Liver (tissue), 9 donors: ENCODE measurements around the gene NAT8L. TPM values are rescaled to one million over a fixed set of nuclear protein-coding genes. Genes with fewer than 3 reads are reported as not detected.

Source experiments
- DNase-seq: peaks from one replicate; pipeline ENCODE4 v3.0.0-alpha.2; 2017; ENCODE audit warnings: low spot score
- H3K27ac ChIP-seq, 2 donors: one replicate each; pipeline ENCODE4 v1.7.0; 2013; ENCODE audit warnings: inconsistent platforms in 2 of 2, low read length in 2 of 2, control low read depth in 1 of 2, low read depth in 1 of 2, mild to moderate bottlenecking in 1 of 2
- H3K27me3 ChIP-seq, 4 donors: one replicate each; pipeline versions ENCODE4 v1.6.1 to v1.7.0; 2013; ENCODE audit warnings: low read length in 3 of 4, inconsistent platforms in 1 of 4, mild to moderate bottlenecking in 1 of 4, moderate library complexity in 1 of 4; ENCODE audit not compliant: control insufficient read depth in 4 of 4, insufficient read depth in 4 of 4
- H3K36me3 ChIP-seq, 4 donors: one replicate each; pipeline versions ENCODE4 v1.6.1 to v1.7.0; 2013; ENCODE audit warnings: low read length in 3 of 4, mild to moderate bottlenecking in 3 of 4, low read depth in 1 of 4, moderate library complexity in 1 of 4; ENCODE audit not compliant: control insufficient read depth in 4 of 4, insufficient read depth in 3 of 4
- H3K4me1 ChIP-seq, 4 donors: one replicate each; pipeline versions ENCODE4 v1.6.1 to v1.7.0; 2013; ENCODE audit warnings: low read length in 3 of 4, mild to moderate bottlenecking in 3 of 4, moderate library complexity in 1 of 4; ENCODE audit not compliant: control insufficient read depth in 4 of 4, insufficient read depth in 4 of 4
- H3K4me3 ChIP-seq, 3 donors: one replicate each; pipeline versions ENCODE4 v1.6.1 to v1.7.0; 2013; ENCODE audit warnings: low read length in 3 of 3, control low read depth in 1 of 3, low read depth in 1 of 3, mild to moderate bottlenecking in 1 of 3
- H3K9ac ChIP-seq, 2 donors: one replicate each; pipeline ENCODE4 v1.7.0; 2013; ENCODE audit warnings: low read length in 2 of 2, mild to moderate bottlenecking in 2 of 2, moderate library complexity in 2 of 2, control low read depth in 1 of 2, low read depth in 1 of 2
- H3K9me3 ChIP-seq, 4 donors: one replicate each; pipeline versions ENCODE4 v1.6.1 to v1.7.0; 2013; ENCODE audit warnings: low read length in 3 of 4; ENCODE audit not compliant: control insufficient read depth in 4 of 4
- ATF3 ChIP-seq: IDR thresholded peaks from 2 replicates; pipeline ENCODE4 v1.6.1; 2016; ENCODE audit warnings: antibody characterized with exemption
- CTCF ChIP-seq: fragments of 150-350 bp; IDR thresholded peaks from 2 replicates; pipeline ENCODE4 v1.5.1; 2017; ENCODE audit warnings: improper control_type of control experiment, low read depth, low read length; ENCODE audit not compliant: missing input control
- EGR1 ChIP-seq, 2 donors: IDR thresholded peaks; 2 replicates each; pipeline ENCODE4 v1.6.1; 2016 to 2018; ENCODE audit warnings: antibody characterized with exemption in 2 of 2, low read depth in 2 of 2
- FOXA1 ChIP-seq: IDR thresholded peaks from 2 replicates; pipeline ENCODE4 v1.6.1; 2016; ENCODE audit warnings: antibody characterized with exemption
- FOXA2 ChIP-seq: IDR thresholded peaks from 2 replicates; pipeline ENCODE4 v1.6.1; 2016; ENCODE audit warnings: antibody characterized with exemption
- HNF4A ChIP-seq, 2 donors: conservative IDR thresholded peaks; 2 replicates each; pipeline ENCODE4 v1.6.1; 2016; ENCODE audit warnings: antibody characterized with exemption in 2 of 2, mild to moderate bottlenecking in 2 of 2
- HNF4G ChIP-seq: IDR thresholded peaks from 2 replicates; pipeline ENCODE4 v1.6.1; 2016; ENCODE audit warnings: antibody characterized with exemption
- JUND ChIP-seq, 2 donors: IDR thresholded peaks; 2 replicates each; pipeline ENCODE4 v1.6.1; 2016; ENCODE audit warnings: antibody characterized with exemption in 2 of 2
- MAX ChIP-seq: IDR thresholded peaks from 2 replicates; pipeline ENCODE4 v1.6.1; 2016; ENCODE audit warnings: antibody characterized with exemption
- RAD21 ChIP-seq, 2 donors: IDR thresholded peaks; 2 replicates each; pipeline ENCODE4 v1.6.1; 2016; ENCODE audit warnings: antibody characterized with exemption in 2 of 2, mild to moderate bottlenecking in 2 of 2
- SP1 ChIP-seq: IDR thresholded peaks from 2 replicates; pipeline ENCODE4 v1.6.1; 2018; ENCODE audit warnings: antibody characterized with exemption, mild to moderate bottlenecking
- YY1 ChIP-seq: IDR thresholded peaks from 2 replicates; pipeline ENCODE4 v1.6.1; 2016; ENCODE audit warnings: antibody characterized with exemption, mild to moderate bottlenecking
- ZBTB33 ChIP-seq: IDR thresholded peaks from 2 replicates; pipeline ENCODE4 v1.6.1; 2016; ENCODE audit warnings: antibody characterized with exemption
- WGBS: extraction: QIAGEN DNeasy Blood & Tissue Kit; methylation state at CpG from one replicate; pipeline ENCODE4 v1.1.7; 2013; 5-methylcytosine and 5-hydroxymethylcytosine counted together
- polyA plus RNA-seq, 2 donors: library from polyadenylated mRNA; stranded (reverse) in 1 of 2; unstranded in 1 of 2; fragments of 200-250 nt in 1 of 2; fragments of >200 nt in 1 of 2; fragmentation: Nextera tagmentation in 1 of 2; extraction: Ambion mirVana in 1 of 2; gene quantifications; one replicate each; pipeline versions ENCODE4 v1.2.1 to v1.2.3, GENCODE V29; 2013 to 2015
- total RNA-seq, 2 donors: library from RNA; depleted of rRNA; stranded (reverse); fragments of >200 nt; gene quantifications; one replicate each; pipeline ENCODE4 v1.2.3, GENCODE V29; 2014
- donor health status: healthy.
- donor health status: healthy.
- donor health status: healthy.
- donor health status: healthy.
- donor health status: healthy.

NAT8L gene
- total and polyA plus RNA-seq, 4 donors = 0.07 to 0.09 (median 0.08) TPM; not detected in 1

- H3K27me3 ChIP-seq = peaks cover 0 to 9% (median 5%) of the 10 kb centered on the region in 4 donors
- no peak for DNase-seq
- TF ChIP-seq CTCF (no peak), YY1 (no peak), FOXA2 (no peak), HNF4G (no peak), MAX (no peak), FOXA1 (no peak), RAD21 (IDR thresholded peaks at IDR 0.05) (no peak), ZBTB33 (no peak), JUND (IDR thresholded peaks at IDR 0.05) (no peak), HNF4A (conservative IDR thresholded peaks at IDR 0.05) (no peak), SP1 (no peak), ATF3 (no peak)
- H3K27ac ChIP-seq = no peak overlapping the region
- H3K4me3 ChIP-seq = no peak overlapping the region
- no peaks in the 10 kb centered on the region for H3K9me3 ChIP-seq
- no peak overlapping the region for H3K9ac ChIP-seq
- 74% methylated on average over 6 of the region's 6 CpGs for WGBS
- H3K4me1 ChIP-seq = peaks cover 0 to 5% (median 2%) of the 10 kb centered on the region in 4 donors
- no peaks in the 10 kb centered on the region for H3K36me3 ChIP-seq
Measured at GRCh38 chr4:2054217-2054616, 4.9 kb upstream of the NAT8L start.

GRCh38 chr4:2057382-2058065 lies 1.6 kb upstream of the NAT8L start:
- Histone ChIP-seq H3K27me3 (peaks cover 0 to 14% (median 4%) of the 10 kb centered on the region in 4 donors), H3K27ac (no peak overlapping the region), H3K9ac (no peak overlapping the region), H3K4me1 (peaks cover 0 to 16% (median 7%) of the 10 kb centered on the region in 4 donors), H3K36me3 (no peaks in the 10 kb centered on the region), H3K9me3 (no peaks in the 10 kb centered on the region), H3K4me3 (no peak overlapping the region)
- TF ChIP-seq JUND (IDR thresholded peaks at IDR 0.05) = no peak
- no peak for TF ChIP-seq EGR1 (IDR thresholded peaks at IDR 0.05; ENCODE audit: low read depth in 2 of 2)
- no peak for TF ChIP-seq ATF3
- WGBS = 75% methylated on average over 26 of the region's 26 CpGs
- no peak for DNase-seq
